Limb (tissue), 2 donors: Measurements from ENCODE around the gene PSMB10.
"Not testable (repeated sequence)": the region's sequence is repeated elsewhere in the genome, so short reads cannot be mapped to it uniquely, and the experiment has no call there.

Source experiments
- DNase-seq, 2 donors: peaks; one replicate each; pipeline ENCODE4 v3.0.0-alpha.2; 2016; ENCODE audit errors: extremely low spot score in 2 of 2

Gene PSMB10

DNA sequence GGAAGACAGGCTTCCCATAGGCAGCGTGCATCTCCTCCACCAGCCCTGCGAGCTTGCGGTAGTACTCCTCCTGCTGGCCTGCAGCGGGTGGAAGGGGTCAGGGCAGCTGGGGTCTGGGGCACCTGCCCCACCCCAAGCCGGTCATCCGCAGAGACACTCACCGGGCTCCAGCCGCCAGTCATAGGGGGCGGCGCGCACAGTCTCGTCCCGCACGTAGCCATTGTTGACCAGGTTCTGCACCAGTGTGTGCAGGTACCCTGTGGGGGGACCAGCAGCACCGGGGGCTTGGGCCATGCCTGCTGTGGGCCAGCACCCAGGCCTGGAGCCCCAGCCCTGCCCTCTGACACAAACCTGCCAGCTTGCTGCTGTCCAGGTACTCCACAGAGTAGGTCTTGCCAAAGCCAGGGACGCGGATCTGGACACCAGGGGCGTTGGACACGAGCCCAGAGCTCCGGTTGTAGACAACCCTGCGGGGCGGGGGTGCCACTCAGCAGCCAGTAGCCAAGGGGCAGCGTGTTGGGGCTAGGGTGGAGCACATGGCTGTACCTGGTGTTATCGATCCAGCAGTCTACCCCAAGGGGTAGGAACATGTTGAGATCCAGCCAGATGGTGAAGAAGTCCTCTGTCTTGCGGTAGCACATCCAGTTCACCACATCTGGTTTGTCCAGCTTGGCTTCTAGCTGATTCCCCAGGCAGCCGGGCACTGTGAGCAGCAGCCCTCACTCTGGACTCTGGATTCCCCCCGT is 6.0 kb upstream of the PSMB10 start:
- DNase-seq: no peak

DNA sequence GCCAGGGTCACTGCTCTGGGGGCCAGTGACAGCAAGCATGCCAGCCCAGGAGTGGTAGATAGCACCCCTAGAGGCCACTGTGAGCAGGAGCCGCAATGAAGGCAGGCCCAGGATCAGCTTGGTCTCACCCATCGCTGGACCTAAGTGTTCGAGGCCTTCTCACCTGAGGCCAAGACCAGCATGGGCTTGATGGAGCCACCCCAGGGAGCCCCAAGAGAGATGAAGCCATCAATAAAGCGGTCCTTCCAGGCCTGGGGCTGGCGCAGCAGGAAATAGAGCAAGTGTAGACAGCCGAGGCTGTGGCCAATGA is 5.5 kb upstream of the PSMB10 start:
- DNase-seq: no peak

DNA sequence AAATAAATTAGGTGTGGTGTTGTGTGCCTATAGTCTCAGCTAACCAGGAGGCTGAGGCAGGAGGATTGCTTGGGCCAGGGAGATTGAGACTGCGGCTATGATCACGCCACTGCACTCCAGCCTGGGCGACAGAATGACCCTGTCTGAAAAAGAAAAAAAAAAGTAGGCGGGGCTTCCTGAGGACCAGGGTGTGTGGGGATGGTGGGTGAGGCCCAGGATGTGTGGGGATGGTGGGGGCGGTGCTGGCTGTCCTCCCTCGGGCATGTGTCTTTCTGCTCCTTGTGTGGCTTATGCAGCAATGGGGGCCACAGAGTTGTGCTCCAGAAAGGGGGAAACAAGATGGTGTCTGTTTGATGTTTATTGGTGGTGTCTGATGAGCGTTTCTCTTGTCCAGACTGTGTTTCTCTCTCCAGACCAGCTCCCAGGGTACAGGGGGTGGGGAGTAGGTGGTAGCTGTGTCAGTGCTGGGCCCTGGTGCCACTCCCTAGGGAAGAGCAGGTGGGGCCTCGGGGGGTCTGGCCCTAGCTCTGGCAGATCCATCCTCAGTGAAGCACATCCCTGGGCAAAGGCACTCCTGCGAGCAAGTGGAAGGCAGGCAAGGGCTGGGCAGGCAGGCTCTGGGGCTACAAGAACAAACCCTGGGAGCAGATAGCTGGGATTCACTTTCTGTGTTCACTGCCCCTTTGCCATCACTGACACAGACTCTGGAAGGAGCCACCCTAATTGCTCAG is 5.0 kb upstream of the PSMB10 start:
- DNase-seq: no peak

DNA sequence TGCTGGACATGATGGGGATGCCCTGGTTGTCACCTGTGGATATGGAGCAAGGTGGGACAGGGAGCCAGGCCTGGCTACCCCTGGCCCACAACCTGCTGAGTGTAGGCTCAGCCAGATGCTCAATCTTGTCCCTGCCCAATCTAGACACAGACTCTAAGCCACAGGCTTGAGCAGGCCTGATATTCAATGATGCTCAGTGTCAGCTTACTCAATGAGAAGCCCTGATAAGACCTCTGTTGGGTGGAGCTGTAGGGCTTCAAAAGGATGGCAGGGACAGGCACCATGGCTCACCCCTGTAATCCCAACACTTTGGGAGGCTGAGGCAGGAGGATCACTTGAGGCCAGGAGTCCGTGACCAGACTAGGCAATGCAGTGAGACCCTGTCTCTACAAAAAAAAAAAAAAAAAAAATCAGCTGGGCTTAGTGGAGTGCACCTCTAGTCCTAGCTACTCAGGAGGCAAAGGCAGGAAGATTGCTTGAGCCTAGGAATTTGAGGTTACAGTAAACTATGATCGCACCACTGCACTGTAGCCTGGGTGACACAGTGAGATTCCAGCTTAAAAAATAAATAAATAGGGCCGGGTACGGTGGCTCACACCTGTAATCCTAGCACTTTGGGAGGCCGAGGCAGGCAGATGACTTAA is 3.9 kb upstream of the PSMB10 start:
- no peak for DNase-seq

DNA sequence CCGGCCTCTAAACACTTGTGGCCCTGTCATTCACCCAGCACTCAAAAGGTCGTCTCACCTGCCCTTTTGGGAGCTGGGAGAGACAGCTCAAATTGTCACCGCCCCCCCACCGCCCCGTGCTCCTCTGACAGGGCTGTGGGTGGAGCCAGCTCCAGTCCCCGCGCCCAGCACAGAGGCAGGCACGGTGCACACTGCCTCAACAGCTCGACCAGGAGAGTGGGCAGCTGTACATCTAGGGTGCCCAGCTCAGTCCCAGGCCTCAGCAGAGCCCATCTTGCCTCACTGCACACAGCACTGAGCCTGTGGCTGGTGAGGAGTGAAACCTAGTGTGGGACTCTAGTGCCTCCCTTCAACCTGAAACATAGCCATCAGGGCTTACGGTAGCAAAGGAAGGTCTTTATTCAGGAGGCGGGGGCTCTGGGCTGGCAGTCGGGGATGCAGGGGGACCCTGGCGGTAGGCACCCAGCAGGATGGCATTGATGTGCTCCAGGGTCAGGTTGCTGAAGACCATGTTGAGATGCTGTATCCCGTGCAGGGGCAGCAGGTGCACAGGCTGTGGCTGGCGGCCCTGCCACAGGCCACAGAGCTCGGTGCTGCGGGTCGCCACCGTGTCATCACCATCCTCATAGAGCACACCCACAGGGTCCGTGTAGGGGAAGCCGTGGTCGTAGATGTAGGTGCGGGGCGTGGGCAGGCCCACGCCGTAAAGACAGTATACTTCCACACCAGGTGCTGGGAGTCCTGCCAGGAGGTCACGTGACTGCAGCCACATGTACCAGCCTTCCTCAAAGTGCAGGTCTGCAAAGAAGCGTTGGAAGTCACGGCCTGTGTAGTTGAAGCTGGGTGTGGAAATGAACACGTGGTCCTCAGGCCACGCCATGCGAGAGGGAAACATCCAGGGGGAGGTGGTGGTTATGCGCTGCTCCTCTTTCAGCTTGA is 3.1 kb upstream of the PSMB10 start:
- no peak for DNase-seq

DNA sequence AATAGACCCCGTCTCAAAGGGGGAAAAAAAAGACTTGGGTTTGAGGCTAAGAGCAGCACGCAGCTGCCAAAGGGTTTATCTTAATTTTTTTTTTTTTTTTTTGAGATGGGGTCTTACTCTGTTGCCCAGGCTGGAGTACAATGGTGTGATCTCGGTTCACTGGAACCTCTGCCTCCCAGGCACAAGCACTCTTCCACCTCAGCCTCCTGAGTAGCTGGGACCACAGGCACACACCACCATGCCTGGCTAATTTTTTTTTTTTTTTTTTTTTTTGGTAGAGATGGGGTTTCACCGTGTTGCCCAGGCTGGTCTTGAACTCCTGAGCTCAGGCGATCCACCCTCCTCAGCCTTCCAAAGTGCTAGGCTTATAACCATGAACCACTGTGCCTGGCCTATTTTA is 1.1 kb upstream of the PSMB10 start:
- not testable (repeated sequence) for DNase-seq

DNA sequence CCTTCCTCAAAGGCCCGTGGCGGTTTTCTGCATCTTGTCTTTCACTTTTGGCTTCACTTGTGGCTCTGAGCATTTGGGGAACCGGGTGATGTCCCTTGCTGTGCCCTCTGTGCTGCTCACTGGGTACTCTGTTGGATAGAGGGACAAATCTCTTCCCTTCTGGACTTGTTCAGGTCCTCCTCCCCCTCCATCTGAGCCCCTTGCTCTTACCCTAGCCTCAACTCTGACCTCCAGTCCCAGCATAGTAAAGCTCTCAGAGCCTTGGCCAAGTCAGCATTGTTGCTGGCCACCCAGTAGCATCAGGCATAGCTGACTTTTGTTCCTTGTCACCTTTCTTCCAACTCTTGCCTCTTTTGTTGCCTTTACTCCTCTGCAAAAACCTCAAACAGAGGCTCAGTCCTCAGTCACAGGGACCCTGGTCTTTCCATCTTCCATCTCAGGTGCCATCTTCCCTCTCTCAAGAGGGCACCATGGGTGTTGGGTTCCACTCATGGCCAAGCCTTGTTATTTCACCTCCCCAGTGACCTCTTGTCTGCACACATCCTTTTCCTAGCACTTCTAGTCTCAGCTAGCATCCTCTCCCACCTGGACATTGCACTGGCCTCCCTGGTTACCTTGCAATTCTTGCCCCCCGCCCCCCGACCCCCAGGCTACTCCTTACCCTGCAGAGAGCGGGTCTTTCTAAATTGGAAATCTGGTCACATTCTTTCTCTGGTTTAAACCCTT is 393 bp upstream of the PSMB10 start:
- no peak for DNase-seq

DNA sequence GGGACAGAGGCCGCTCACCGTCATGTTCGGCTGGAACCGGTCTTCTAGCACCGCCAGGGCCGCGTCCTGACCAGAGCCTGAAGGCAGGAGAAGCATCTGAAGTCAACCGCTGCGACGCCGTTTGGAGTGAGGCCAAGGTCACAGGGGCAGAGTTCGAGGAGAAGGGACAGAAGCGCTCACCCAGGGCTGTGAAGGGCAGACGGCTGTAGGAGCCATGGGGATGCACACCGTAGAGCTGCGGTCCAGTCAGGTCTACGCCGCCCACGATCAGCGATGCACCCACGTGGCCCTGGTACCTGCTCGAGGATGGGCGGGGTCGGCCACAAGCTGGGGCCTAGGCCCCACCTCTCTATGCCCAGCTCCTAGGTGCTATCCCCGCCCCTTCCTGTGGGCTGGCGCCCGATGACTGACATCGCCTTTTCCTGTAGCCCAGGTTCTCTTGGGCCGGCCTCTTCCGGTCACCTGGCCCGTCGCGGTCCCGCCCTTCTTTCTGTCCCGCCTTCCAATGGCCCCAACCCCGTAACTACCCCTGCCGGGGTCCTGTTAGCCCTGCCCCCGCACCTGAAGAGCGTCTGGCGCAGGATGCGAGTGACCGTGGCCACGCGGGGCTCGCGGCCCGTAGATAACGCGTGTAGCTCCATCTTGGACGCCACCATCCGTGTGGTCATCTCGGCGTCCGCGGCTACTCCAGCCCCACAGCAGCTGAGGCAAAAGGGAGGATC is 1.1 kb downstream of the PSMB10 start:
- peak; percentile 91 to 94 for DNase-seq

DNA sequence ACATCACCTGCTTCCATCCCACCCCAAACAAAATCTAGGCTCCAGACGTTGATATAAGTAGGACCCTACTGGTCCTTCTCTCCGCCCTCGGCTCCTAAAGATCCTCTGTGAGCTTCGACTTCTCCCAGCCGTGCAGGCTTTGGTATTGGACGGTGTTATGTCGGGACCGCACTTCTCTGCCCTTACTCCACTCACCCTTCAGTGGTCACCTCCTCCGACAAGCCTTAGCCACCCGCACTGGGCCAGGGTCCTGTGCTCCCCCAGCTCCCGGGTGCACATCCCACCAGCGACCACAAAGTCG is 1.6 kb downstream of the PSMB10 start:
- DNase-seq: no peak

DNA sequence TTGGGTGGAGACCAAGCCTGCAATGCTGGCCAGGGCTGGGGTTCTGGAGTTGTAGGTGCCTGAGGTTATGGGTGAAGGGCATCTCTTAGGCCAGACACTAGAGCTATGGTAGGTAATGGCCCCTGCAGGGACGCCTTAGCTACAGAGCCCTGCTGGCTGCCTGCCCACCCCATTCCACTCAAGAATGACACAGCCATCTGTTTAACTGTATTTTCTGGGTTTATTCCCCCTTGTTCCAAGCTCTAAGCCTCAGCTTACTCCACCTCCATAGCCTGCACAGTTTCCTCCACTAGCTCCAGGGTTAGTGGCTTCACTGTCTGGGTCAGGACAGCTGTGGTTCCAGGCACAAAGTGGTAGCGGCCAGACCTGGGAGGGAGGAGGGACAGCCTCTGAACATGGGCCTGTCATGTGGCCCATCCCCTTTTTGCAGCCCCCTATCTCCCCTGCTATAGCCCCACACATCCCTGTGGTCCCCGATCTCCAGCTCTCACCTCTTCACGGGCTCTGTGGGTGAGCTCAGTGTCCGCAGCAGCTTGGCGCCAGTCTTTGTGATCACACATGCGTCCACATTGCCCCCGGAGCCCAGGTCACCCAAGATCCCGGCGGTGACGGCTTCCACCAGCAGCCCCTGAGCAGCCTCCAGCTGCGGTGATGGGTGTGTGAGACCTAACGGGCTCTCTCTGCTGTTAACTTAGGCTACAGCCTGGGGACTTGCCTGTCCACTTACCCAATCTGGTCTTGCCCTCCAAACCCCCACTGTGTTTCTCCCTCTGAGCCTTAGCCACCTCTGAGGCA is 2.1 kb downstream of the PSMB10 start:
- no peak for DNase-seq

DNA sequence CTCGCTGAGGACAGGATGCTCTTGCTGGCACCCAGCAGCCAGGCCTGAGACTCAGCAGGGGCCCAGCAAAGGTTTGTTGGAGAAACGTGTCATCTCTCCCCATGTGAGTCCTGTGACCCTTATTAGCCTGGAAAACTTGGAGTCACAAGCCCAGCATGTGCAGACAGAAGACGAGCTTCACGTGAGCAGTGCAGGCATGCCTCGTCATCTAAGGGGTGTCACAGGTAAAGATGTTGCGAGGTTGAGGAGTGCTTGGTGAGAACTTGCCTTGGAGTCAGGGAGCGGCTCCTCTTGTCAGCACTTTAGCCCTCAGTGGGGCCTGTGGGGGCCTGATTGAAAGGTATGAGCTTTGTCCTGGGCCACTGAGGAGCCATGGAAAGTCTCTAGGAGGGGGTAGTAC is 2.8 kb downstream of the PSMB10 start:
- DNase-seq: peak in 1 of 2 donors; percentile 22

DNA sequence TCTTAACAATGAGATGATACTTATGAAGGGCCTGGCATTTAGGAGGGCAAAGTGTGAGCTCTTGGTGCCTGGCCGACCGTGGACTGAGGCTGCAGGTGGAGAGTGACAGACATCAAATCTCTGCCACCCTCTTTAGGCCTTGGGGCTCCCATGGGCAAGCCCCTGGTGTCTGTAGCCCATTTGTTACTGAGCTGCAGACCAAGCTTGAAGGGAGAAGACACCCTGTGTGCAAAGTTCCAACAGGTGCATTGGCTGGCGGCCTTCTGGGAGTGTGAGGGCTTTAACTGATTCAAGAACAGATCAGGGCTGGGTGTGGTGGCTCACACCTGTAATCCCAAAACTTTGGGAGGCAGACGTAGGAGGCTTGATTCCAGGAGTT is 4.2 kb downstream of the PSMB10 start:
- DNase-seq: no peak

DNA sequence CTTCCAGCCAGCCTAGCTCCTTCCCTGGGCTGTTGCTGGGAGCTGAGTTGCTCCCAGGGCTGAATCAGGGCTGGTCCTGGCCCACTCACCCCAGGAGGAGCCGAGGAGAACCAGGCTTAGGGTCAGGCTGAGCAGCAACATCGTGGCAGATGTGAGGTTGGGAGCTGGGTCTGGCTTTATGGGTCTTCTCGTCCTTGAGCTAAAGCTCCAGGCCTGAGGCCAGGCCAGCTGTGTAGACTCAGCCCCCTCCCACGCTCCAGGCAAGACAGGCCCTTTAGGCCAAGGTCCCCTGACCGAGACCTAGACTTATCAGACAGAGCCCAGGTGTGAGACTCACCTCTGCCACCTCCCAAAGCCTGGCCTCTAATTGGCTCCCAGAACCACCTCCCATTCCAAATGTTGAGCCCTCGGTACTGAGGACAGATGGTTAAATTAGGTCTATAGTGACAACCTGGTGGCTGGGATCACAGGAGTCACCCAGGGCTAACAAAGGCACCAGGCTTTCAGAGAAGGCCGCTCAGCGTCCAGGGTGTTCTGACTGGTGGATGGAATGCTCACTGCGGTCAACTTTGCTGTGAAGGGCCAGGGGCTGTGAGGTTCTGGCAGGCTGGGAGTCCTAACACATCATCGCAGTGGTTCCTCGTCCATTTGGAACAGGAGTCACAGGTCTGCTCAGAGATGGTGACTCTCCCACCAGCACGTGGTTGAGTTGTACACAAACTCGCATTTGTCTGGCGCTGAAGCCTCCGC is 4.8 kb downstream of the PSMB10 start, which contains the start of gene CTRL:
TSS of gene CTRL (minus strand) at position 151 of the 750 bp plus-strand sequence. CDS start at position 141, 10 bp downstream.
- DNase-seq: peak in 1 of 2 donors; percentile 19

DNA sequence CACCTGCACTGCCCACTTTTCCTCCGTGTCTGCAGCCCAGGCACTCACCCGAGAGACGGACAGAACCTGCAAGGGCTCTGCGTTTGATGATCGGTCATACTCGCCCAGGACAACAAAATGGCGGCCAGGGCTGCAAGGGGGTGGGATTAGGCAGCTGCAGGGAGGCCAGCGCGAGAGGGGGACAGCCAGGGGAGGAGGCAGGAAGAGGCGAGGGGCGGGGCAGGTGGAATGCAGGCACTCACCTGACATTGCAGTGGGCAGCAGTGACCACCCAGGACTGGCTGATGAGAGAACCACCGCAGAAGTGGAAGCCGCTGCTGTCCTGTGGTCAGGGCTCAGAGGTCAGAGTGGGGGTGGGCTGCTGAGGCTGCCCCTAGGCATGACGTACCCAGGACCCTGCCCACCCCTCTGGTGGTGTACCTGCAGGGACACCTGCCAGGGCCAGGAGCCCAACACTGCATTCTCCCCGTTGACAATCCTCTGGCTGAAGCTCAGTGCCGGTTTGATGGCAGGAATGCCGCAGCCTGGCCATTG is 5.9 kb downstream of the PSMB10 start:
- DNase-seq: no peak

DNA sequence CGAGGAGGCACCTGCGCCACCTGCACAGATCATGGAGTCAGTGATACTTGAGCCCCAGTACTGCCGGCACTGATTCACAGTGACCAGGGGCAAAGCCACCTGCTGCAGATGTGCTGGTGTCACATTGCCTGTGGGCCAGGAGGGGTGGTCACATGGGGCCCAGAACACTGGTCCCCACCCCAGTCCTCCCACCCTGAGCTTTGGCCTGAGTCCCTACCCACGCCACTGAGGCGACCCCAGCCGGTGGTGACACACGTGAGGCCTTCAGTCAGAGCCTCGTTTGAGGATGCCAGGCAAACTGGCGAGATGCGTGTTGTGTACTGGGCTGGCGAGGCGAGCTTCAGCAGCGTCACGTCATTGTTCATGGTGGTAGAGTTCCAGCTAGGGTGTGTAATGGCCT is 6.5 kb downstream of the PSMB10 start:
- no peak for DNase-seq

DNA sequence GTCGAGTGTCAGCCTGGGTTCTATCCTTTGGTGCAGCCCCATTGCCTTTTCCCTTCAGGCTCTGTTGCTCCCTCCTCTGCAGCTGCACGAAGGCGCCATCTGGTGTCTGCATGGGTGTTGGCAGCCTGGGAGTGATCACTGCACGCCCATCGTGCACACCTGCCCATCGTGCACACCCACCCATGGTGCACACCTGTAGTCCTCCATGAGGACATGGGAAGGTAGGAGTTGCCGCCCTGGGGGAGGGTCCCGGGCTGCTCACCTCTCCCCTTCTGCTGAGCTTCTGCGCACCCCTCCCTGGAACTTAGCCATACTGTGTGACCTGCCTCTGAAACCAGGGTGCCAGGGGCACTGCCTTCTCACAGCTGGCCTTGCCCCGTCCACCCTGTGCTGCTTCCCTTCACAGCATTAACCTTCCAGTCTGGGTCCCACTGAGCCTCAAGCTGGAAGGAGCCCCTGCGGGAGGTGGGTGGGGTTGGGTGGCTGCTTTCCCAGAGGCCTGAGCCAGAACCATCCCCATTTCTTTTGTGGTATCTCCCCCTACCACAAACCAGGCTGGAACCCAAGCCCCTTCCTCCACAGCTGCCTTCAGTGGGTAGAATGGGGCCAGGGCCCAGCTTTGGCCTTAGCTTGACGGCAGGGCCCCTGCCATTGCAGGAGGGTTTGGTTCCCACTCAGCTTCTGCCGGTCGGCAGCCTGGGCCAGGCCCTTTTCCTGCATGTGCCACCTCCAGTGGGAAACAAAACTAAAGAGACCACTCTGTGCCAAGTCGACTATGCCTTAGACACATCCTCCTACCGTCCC is 7.9 kb downstream of the PSMB10 start:
- DNase-seq: peak; percentile 62 to 79

DNA sequence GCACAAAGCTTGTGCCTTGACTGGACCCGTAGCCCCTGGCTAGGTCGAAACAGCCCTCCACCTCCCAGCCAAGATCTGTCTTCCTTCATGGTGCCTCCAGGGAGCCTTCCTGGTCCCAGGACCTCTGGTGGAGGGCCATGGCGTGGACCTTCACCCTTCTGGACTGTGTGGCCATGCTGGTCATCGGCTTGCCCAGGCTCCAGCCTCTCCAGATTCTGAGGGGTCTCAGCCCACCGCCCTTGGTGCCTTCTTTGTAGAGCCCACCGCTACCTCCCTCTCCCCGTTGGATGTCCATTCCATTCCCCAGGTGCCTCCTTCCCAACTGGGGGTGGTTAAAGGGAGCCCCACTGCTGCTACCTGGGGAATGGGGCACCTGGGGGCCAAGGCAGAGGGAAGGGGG is 8.5 kb downstream of the PSMB10 start:
- DNase-seq: no peak
